ENCODE results near the gene EPOP. TPM values are rescaled to one million over a fixed set of nuclear protein-coding genes. Genes with fewer than 3 reads are reported as not detected.

EPOP gene
- total RNA-seq, 1 experiment from 2014 or later = 8.4 TPM

DNA sequence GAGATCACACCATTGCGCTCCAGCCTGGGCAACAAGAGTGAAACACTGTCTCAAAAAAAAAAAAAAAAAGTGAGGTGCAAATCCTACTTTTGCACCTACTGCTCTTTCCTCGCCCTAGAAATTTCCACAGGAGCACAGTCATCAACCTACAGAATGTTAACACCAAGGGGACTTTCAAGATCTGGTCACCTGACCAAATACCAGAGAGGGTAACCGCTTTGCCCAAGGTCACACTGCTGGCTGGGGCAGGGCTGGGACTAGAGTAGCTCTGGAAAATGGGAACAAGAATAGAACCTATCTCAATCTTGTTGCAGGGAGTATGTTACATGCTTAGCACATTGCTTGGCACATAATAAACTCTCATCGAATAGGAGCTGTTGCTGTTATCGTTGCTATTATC lies 24.0 kb upstream of the EPOP start:
- H2AFZ ChIP-seq = no peak overlapping the region
- no peak overlapping the region for H3K4me2 ChIP-seq
- BruUV-seq (replicated peaks) = no TSS peak
- no peaks in the 10 kb centered on the region for H3K9me2 ChIP-seq (ENCODE audit: insufficient read depth)
- TF ChIP-seq, protein P1, sequence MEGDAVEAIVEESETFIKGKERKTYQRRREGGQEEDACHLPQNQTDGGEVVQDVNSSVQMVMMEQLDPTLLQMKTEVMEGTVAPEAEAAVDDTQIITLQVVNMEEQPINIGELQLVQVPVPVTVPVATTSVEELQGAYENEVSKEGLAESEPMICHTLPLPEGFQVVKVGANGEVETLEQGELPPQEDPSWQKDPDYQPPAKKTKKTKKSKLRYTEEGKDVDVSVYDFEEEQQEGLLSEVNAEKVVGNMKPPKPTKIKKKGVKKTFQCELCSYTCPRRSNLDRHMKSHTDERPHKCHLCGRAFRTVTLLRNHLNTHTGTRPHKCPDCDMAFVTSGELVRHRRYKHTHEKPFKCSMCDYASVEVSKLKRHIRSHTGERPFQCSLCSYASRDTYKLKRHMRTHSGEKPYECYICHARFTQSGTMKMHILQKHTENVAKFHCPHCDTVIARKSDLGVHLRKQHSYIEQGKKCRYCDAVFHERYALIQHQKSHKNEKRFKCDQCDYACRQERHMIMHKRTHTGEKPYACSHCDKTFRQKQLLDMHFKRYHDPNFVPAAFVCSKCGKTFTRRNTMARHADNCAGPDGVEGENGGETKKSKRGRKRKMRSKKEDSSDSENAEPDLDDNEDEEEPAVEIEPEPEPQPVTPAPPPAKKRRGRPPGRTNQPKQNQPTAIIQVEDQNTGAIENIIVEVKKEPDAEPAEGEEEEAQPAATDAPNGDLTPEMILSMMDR (conservative IDR thresholded peaks at IDR 0.05) = no peak
- TF ChIP-seq EZH2 (IDR thresholded peaks at IDR 0.05; ENCODE audit: low read depth) = no peak
- H4K20me1 ChIP-seq (ENCODE audit: insufficient read depth) = no peaks in the 10 kb centered on the region
- no peak for DNase-seq
- H3K27me3 ChIP-seq (ENCODE audit: insufficient read depth, low read depth) = no peaks in the 10 kb centered on the region
- H3K36me3 ChIP-seq (ENCODE audit: low read depth) = no peaks in the 10 kb centered on the region
- H3K4me3 ChIP-seq = no peak overlapping the region
- intact Hi-C loops (cut with micrococcal nuclease; ENCODE audit: unreplicated experiment) = no loop called here
- H3F3A ChIP-seq (ENCODE audit: insufficient read depth, low read depth) = peaks cover 33% of the 10 kb centered on the region
- H3K9me3 ChIP-seq (ENCODE audit: insufficient read depth, low read depth) = no peaks in the 10 kb centered on the region
- POLR2A ChIA-PET (ENCODE audit: unreplicated experiment) = no interaction called here
- CTCF ChIA-PET = no interaction called here
- no peak overlapping the region for H3K27ac ChIP-seq
- peaks cover 17% of the 10 kb centered on the region for H3K4me1 ChIP-seq (replicated peaks; ENCODE audit: insufficient read depth)
- H3K79me2 ChIP-seq (ENCODE audit: low read depth) = peaks cover 14% of the 10 kb centered on the region; the same call in 1 of the 2 replicates

DNA sequence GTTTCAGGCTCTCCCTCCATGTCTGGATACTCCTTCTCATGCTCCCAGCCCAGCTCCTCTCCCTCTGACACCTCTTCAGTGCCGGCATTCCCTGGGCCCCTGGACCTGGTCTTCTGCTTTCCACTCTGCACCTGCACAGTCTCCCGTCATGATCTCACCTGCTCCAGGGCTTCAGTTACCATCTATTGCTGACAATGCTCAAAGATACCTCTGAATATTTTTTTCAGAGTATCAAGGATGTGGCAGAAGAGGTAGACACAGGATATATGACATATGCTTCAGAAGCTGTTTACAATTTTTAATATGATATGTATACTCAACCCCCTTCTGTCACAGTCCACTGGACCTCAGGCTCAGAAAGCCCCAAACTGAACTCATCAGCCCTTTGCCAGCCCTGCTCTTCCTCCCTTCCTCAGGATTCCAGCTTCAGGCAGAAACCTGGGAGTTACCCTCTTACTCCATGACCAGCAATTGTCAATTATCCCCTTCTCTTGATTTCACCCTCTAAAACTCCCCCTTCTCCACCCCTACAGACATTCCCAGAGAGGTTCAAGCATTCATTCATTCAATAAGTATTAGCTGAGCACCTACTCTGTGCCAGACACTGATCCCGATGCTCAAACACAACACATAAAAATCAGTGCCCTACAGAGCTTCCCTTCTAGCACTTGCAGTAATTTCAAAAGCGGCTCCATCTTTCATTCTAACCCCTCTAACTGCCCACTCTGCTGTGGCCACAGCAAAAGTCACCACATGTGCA lies 22.5 kb upstream of the EPOP start:
- no peaks in the 10 kb centered on the region for H3K9me2 ChIP-seq (ENCODE audit: insufficient read depth)
- peaks cover 19% of the 10 kb centered on the region for H3F3A ChIP-seq (ENCODE audit: insufficient read depth, low read depth)
- H3K36me3 ChIP-seq (ENCODE audit: low read depth) = no peaks in the 10 kb centered on the region
- no peak overlapping the region for H3K4me2 ChIP-seq
- no peaks in the 10 kb centered on the region for H3K9me3 ChIP-seq (ENCODE audit: insufficient read depth, low read depth)
- no peaks in the 10 kb centered on the region for H4K20me1 ChIP-seq (ENCODE audit: insufficient read depth)
- H3K27me3 ChIP-seq (ENCODE audit: insufficient read depth, low read depth) = no peaks in the 10 kb centered on the region
- H2AFZ ChIP-seq = no peak overlapping the region
- no peak overlapping the region for H3K27ac ChIP-seq
- DNase-seq = no peak
- intact Hi-C loops (cut with micrococcal nuclease; ENCODE audit: unreplicated experiment) = no loop called here
- no TSS peak for BruUV-seq (replicated peaks)
- H3K4me3 ChIP-seq = no peak overlapping the region
- H3K79me2 ChIP-seq (ENCODE audit: low read depth) = peaks cover 8% of the 10 kb centered on the region; the same call in 1 of the 2 replicates
- POLR2A ChIA-PET (ENCODE audit: unreplicated experiment) = interaction anchor here (0.6 kb wide), 1 partner anchor 103 kb away, joined by 5 read pairs; no protein-coding TSS in a partner anchor
- TF ChIP-seq EZH2 (IDR thresholded peaks at IDR 0.05; ENCODE audit: low read depth) = no peak
- TF ChIP-seq, protein P1 (conservative IDR thresholded peaks at IDR 0.05) = no peak
- H3K4me1 ChIP-seq (replicated peaks; ENCODE audit: insufficient read depth) = peaks cover 17% of the 10 kb centered on the region
- CTCF ChIA-PET = interaction anchor here (0.7 kb wide), 1 partner anchor 189 kb away, joined by 6 read pairs; no protein-coding TSS in a partner anchor

DNA sequence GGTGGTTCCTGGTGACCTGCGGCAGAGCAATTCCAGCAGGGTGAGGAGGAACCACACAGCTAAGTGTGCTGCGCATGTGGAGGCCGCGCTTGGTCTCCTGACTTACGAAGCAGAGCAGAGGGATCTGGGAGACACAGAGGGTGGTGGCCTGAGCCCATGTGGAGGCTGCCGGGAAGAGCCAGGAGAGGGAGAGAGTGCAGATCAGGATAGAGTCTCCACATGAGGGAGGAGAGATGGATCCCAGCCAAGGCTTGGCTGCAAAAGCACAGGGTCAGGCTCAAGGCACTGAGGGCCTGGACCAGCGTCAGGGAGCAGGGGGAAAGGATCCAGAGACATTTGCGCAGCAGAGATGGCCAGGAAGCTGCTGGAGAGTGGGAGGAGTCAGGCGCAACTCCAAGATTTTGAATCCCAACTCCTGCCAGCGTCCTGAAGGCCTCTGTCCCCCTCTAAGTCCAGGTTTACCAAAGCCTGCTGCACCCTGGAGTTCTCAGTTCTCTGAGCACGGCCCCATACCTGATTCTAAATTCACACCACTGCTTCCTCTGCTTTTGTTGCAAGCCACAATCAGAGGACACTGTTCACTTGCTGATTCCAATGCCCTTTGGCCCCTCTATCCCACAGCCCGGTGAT lies 19.1 kb upstream of the EPOP start:
- DNase-seq = no peak
- ChIA-PET CTCF (interaction anchor here (0.6 kb wide), 1 partner anchor 41 kb away, joined by 11 read pairs; no protein-coding TSS in a partner anchor), POLR2A (ENCODE audit: unreplicated experiment) (no interaction called here)

More for the DNA sequence above, 19.1 kb upstream of the EPOP start:
- H2AFZ ChIP-seq = no peak overlapping the region
- BruUV-seq (replicated peaks) = no TSS peak
- no peak overlapping the region for H3K4me3 ChIP-seq
- H3K27ac ChIP-seq = no peak overlapping the region
- no peaks in the 10 kb centered on the region for H3F3A ChIP-seq (ENCODE audit: insufficient read depth, low read depth)
- no peaks in the 10 kb centered on the region for H3K4me1 ChIP-seq (replicated peaks; ENCODE audit: insufficient read depth)
- no peaks in the 10 kb centered on the region for H3K36me3 ChIP-seq (ENCODE audit: low read depth)
- no peaks in the 10 kb centered on the region for H4K20me1 ChIP-seq (ENCODE audit: insufficient read depth)
- no peaks in the 10 kb centered on the region for H3K9me3 ChIP-seq (ENCODE audit: insufficient read depth, low read depth)
- TF ChIP-seq, protein P1 (conservative IDR thresholded peaks at IDR 0.05) = no peak
- no peak for TF ChIP-seq EZH2 (IDR thresholded peaks at IDR 0.05; ENCODE audit: low read depth)
- H3K9me2 ChIP-seq (ENCODE audit: insufficient read depth) = no peaks in the 10 kb centered on the region
- intact Hi-C loops (cut with micrococcal nuclease; ENCODE audit: unreplicated experiment) = no loop called here
- H3K4me2 ChIP-seq = no peak overlapping the region
- H3K79me2 ChIP-seq (ENCODE audit: low read depth) = no peaks in the 10 kb centered on the region
- H3K27me3 ChIP-seq (ENCODE audit: insufficient read depth, low read depth) = no peaks in the 10 kb centered on the region
